GM23338 (cell line): ENCODE measurements around the gene UTS2R.
"Not testable (repeated sequence)": the region's sequence is repeated elsewhere in the genome, so short reads cannot be mapped to it uniquely, and the experiment has no call there.

ENCODE experiments used
- CTCF ChIP-seq, 2 experiments: fragments of 200-600 bp in 1 of 2; sonication (generic) in 1 of 2; conservative IDR thresholded peaks; 2 replicates each; pipeline versions ENCODE4 v1.5.1 to v1.6.1; 2016 to 2017; ENCODE audit warnings: antibody characterized with exemption in 2 of 2, low read depth in 2 of 2, mild to moderate bottlenecking in 2 of 2, moderate library complexity in 1 of 2
- REST ChIP-seq: IDR thresholded peaks from one replicate; pipeline ENCODE4 v1.6.1; 2018; ENCODE audit warnings: antibody characterized with exemption; ENCODE audit not compliant: unreplicated experiment

- TF ChIP-seq REST; CTCF (conservative IDR thresholded peaks at IDR 0.05; ENCODE audit: low read depth in 2 of 2): not testable (repeated sequence)
Measured at GRCh38 chr17:82373072-82373452, 1.5 kb downstream of the UTS2R start.
